Peyer's patch (tissue), 4 donors: ENCODE results near the gene TRUB2.

ENCODE experiments used
- CTCF ChIP-seq, 6 experiments: fragments of 450-650 bp in 4 of 6; fragments of 200-600 bp in 2 of 6; sonication (generic) in 1 of 6; IDR thresholded peaks; one replicate each; pipeline ENCODE4 v1.5.1; 2017 to 2019; ENCODE audit warnings: antibody characterized with exemption in 6 of 6, mild to moderate bottlenecking in 3 of 6, moderate library complexity in 1 of 6
- POLR2A ChIP-seq, 2 donors: fragments of 450-650 bp; IDR thresholded peaks; one replicate each; pipeline ENCODE4 v1.5.1; 2017; ENCODE audit warnings: antibody characterized with exemption in 2 of 2, mild to moderate bottlenecking in 2 of 2, moderate library complexity in 2 of 2

DNA sequence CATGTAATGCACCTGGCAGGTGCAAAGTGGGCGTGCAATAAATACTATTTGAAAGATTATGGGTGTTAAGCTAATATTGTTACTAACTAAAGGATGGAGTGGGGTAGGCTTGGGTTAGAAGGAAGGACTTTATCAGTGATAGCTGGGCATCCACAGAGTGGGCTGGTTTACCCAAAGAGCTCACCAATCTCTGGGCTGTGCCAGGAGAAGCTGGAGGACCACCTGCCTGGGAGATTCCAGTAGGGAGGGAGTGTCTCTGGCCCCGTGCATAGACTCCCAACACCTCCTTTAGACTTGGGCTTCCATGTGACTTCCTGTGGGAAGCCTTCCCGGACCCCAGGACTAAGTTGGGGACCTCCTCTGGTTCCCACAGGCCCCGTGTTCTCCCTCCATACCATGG, 43.3 kb upstream of the TRUB2 start:
- no peak for TF ChIP-seq POLR2A (IDR thresholded peaks at IDR 0.05)
- no peak for TF ChIP-seq CTCF (IDR thresholded peaks at IDR 0.05)
